ENCODE measurements around the gene FEM1A. TPM values are rescaled to one million over a fixed set of nuclear protein-coding genes. Genes with fewer than 3 reads are reported as not detected.

The FEM1A gene
- total and polyA plus RNA-seq, 10 of the 15 experiments (the other 5 are each of a cell fraction or from before 2014, with no cell fraction given): 0.27 to 17.4 (median 3.8) TPM

- TF ChIP-seq MLLT1 (IDR thresholded peaks at IDR 0.05) (peak; percentile 59), FOXK2 (IDR thresholded peaks at IDR 0.05) (peak; percentile 36; the same call in 1 of the 2 replicates), SKIL (IDR thresholded peaks at IDR 0.05; ENCODE audit: low read depth, poor library complexity, severe bottlenecking) (no peak), BCL3 (IDR thresholded peaks at IDR 0.05; ENCODE audit: borderline replicate concordance, insufficient read depth, low read depth, low read length, poor library complexity, severe bottlenecking) (no peak), ZNF592 (IDR thresholded peaks at IDR 0.05) (no peak), DPF2 (IDR thresholded peaks at IDR 0.05) (peak; percentile 56; the same call in 1 of the 2 replicates), KLF5 (IDR thresholded peaks at IDR 0.05; ENCODE audit: partially characterized antibody) (peak; percentile 64), NKRF (conservative IDR thresholded peaks at IDR 0.05) (peak; percentile 80), ZZZ3 (IDR thresholded peaks at IDR 0.05; ENCODE audit: control insufficient read depth, insufficient read length, low read depth) (no peak), RELB (IDR thresholded peaks at IDR 0.05; ENCODE audit: low read depth) (peak; percentile 100), USF2 (IDR thresholded peaks at IDR 0.05; ENCODE audit: borderline replicate concordance, low read depth, low read length) (peak; percentile 68)
These were observed at the start of gene FEM1A (continued) for GRCh38 chr19:4791183-4792018.

Measured in GM12878 (cell line).